Measurements from ENCODE around the gene DDX53. TPM values are rescaled to one million over a fixed set of nuclear protein-coding genes. Genes with fewer than 3 reads are reported as not detected.

The DDX53 gene
- total RNA-seq, 1 donor from 2014 or later, result not detected

- no peak for DNase-seq (ENCODE audit: extremely low spot score, unreplicated experiment)
- Mint-ChIP-seq H3K36me3 (no peaks in the 10 kb centered on the region), H3K27ac (no peak overlapping the region), H3K4me1 (ENCODE audit: unreplicated experiment) (no peaks in the 10 kb centered on the region), H3K4me3 (no peak overlapping the region), H3K9me3 (no peaks in the 10 kb centered on the region), H3K27me3 (no peaks in the 10 kb centered on the region)
- no peak for TF ChIP-seq CTCF (conservative IDR thresholded peaks at IDR 0.05)
Measured at GRCh38 chrX:23013366-23013765, 13.6 kb downstream of the DDX53 start.

- Mint-ChIP-seq H3K27ac (no peak overlapping the region), H3K36me3 (no peaks in the 10 kb centered on the region), H3K4me3 (no peak overlapping the region), H3K27me3 (no peaks in the 10 kb centered on the region), H3K9me3 (no peaks in the 10 kb centered on the region), H3K4me1 (ENCODE audit: unreplicated experiment) (no peaks in the 10 kb centered on the region)
- no peak for TF ChIP-seq CTCF (conservative IDR thresholded peaks at IDR 0.05)
- DNase-seq (ENCODE audit: extremely low spot score, unreplicated experiment), result no peak
Measured at GRCh38 chrX:23031600-23031999, 31.8 kb downstream of the DDX53 start.

- Mint-ChIP-seq H3K9me3 (no peaks in the 10 kb centered on the region), H3K36me3 (no peaks in the 10 kb centered on the region), H3K27ac (no peak overlapping the region), H3K4me3 (no peak overlapping the region), H3K27me3 (no peaks in the 10 kb centered on the region), H3K4me1 (ENCODE audit: unreplicated experiment) (no peaks in the 10 kb centered on the region)
- TF ChIP-seq CTCF (conservative IDR thresholded peaks at IDR 0.05), result no peak
- no peak for DNase-seq (ENCODE audit: extremely low spot score, unreplicated experiment)
Measured at GRCh38 chrX:23035493-23035892, 35.7 kb downstream of the DDX53 start.

- no peak for TF ChIP-seq CTCF (conservative IDR thresholded peaks at IDR 0.05)
- Mint-ChIP-seq H3K4me1 (ENCODE audit: unreplicated experiment) (no peaks in the 10 kb centered on the region), H3K27me3 (no peaks in the 10 kb centered on the region), H3K27ac (no peak overlapping the region), H3K4me3 (no peak overlapping the region), H3K9me3 (peaks cover 4% of the 10 kb centered on the region), H3K36me3 (no peaks in the 10 kb centered on the region)
- no peak for DNase-seq (ENCODE audit: extremely low spot score, unreplicated experiment)
Measured at GRCh38 chrX:23046443-23046842, 46.7 kb downstream of the DDX53 start.

GRCh38 chrX:23048806-23049573 is 49.2 kb downstream of the DDX53 start:
- Mint-ChIP-seq H3K27me3 (no peaks in the 10 kb centered on the region), H3K9me3 (no peaks in the 10 kb centered on the region), H3K27ac (no peak overlapping the region), H3K4me1 (ENCODE audit: unreplicated experiment) (no peaks in the 10 kb centered on the region), H3K4me3 (no peak overlapping the region), H3K36me3 (no peaks in the 10 kb centered on the region)
- TF ChIP-seq CTCF (conservative IDR thresholded peaks at IDR 0.05), result no peak
- no peak for DNase-seq (ENCODE audit: extremely low spot score, unreplicated experiment)
